ENCODE measurements around the gene TPPP. TPM values are rescaled to one million over a fixed set of nuclear protein-coding genes. Genes with fewer than 3 reads are reported as not detected.

TPPP gene
- total RNA-seq, 1 donor from 2014 or later, result 2.2 TPM

GRCh38 chr5:664343-664993, 28.7 kb downstream of the TPPP start:
- H3K27ac Mint-ChIP-seq (ENCODE audit: unreplicated experiment), result no peak overlapping the region
- peaks cover 9% of the 10 kb centered on the region for H3K36me3 Mint-ChIP-seq (ENCODE audit: low read depth, unreplicated experiment)

DNA sequence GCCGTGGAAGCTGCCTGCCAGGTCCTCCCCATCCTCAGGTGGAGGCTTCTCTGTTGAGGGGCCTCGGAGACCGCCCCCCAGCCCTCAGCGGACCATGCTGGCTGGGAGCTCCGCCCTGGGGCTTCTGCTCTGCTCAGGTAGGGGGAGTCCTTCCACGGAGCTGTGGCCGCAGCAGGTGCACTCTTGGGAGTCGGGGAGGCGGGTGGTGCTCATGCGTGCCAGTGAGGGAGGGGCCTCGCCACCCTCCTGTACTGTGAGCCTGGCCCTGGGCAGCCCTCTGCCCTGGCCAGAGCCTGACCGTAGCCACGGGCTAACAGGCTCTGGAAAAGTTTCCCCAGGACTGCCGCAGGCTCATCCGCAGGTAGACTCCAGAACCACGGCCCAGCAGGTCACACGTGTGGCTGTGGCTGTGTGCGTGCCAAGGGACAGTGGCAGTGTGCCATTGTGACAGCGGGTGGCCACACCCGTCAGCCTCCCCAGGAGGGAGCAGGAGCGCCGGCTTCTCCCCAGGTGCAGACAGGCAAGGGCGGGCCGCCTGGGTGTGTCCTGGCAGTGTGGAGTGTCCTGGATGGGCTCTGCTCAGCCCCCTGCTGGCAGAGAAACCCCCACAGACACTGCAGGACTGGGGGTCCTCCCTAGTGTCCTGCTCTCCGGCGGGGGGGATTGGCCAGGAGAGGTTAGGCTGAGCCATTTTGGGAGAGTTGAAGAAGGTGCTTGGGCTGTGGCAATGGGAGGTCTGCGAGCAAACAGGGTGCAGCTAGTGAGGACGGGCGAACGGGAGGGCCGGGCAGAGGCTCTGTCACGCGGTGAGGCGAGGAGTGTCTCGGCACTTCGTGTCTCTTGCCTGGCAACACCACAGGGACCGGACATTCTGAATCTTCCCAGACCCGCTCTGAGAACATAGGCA, 29.5 kb downstream of the TPPP start:
- Mint-ChIP-seq H3K27me3 (ENCODE audit: low read depth, unreplicated experiment) (no peaks in the 10 kb centered on the region), H3K4me3 (ENCODE audit: unreplicated experiment) (no peak overlapping the region), H3K36me3 (ENCODE audit: low read depth, unreplicated experiment) (peaks cover 9% of the 10 kb centered on the region), H3K9me3 (ENCODE audit: unreplicated experiment) (no peaks in the 10 kb centered on the region), H3K27ac (ENCODE audit: unreplicated experiment) (no peak overlapping the region), H3K4me1 (ENCODE audit: low read depth, unreplicated experiment) (peaks cover 3% of the 10 kb centered on the region)
- no peak for FAIRE-seq
- Histone ChIP-seq H3K4me1 (ENCODE audit: insufficient read depth, low read length) (no peaks in the 10 kb centered on the region), H3K36me3 (ENCODE audit: insufficient read depth, low read length) (no peaks in the 10 kb centered on the region), H3K9ac (ENCODE audit: low read length) (no peak overlapping the region), H3K9me3 (ENCODE audit: insufficient read depth, low read depth, low read length) (peaks cover 2% of the 10 kb centered on the region), H3K27me3 (ENCODE audit: insufficient read depth, low read length) (no peaks in the 10 kb centered on the region), H4K20me1 (ENCODE audit: insufficient read depth, low read length) (no peaks in the 10 kb centered on the region), H2AFZ (ENCODE audit: low read depth, low read length) (no peak overlapping the region), H3K4me3 (ENCODE audit: insufficient read depth, low read depth, low read length) (no peak overlapping the region), H3K79me2 (ENCODE audit: insufficient read depth, low read length) (no peaks in the 10 kb centered on the region), H3K27ac (ENCODE audit: low read depth, low read length) (no peak overlapping the region), H3K4me2 (ENCODE audit: low read length) (no peak overlapping the region)
- no peak for DNase-seq (ENCODE audit: low read depth)
- TF ChIP-seq CTCF (IDR thresholded peaks at IDR 0.05; ENCODE audit: insufficient read depth, low read depth, low read length), result no peak
- no peak for TF ChIP-seq EZH2 (IDR thresholded peaks at IDR 0.05; ENCODE audit: insufficient read depth, low read length)

More at GRCh38 chr5:664343-664993, 28.7 kb downstream of the TPPP start:
- Histone ChIP-seq H3K27ac (ENCODE audit: low read depth, low read length) (no peak overlapping the region), H3K27me3 (ENCODE audit: insufficient read depth, low read length) (no peaks in the 10 kb centered on the region), H3K79me2 (ENCODE audit: insufficient read depth, low read length) (no peaks in the 10 kb centered on the region), H3K36me3 (ENCODE audit: insufficient read depth, low read length) (no peaks in the 10 kb centered on the region), H3K9me3 (ENCODE audit: insufficient read depth, low read depth, low read length) (peaks cover 2% of the 10 kb centered on the region), H3K4me3 (ENCODE audit: insufficient read depth, low read depth, low read length) (no peak overlapping the region), H2AFZ (ENCODE audit: low read depth, low read length) (no peak overlapping the region), H4K20me1 (ENCODE audit: insufficient read depth, low read length) (no peaks in the 10 kb centered on the region), H3K4me2 (ENCODE audit: low read length) (no peak overlapping the region), H3K9ac (ENCODE audit: low read length) (no peak overlapping the region), H3K4me1 (ENCODE audit: insufficient read depth, low read length) (peaks cover 3% of the 10 kb centered on the region)
- no peak overlapping the region for H3K4me3 Mint-ChIP-seq (ENCODE audit: unreplicated experiment)
- DNase-seq (ENCODE audit: low read depth) (no peak), FAIRE-seq (no peak)
- H3K27me3 Mint-ChIP-seq (ENCODE audit: low read depth, unreplicated experiment), result no peaks in the 10 kb centered on the region
- TF ChIP-seq CTCF (IDR thresholded peaks at IDR 0.05; ENCODE audit: insufficient read depth, low read depth, low read length), result no peak
- no peak for TF ChIP-seq EZH2 (IDR thresholded peaks at IDR 0.05; ENCODE audit: insufficient read depth, low read length)
- H3K9me3 Mint-ChIP-seq (ENCODE audit: unreplicated experiment), result no peaks in the 10 kb centered on the region
- no peaks in the 10 kb centered on the region for H3K4me1 Mint-ChIP-seq (ENCODE audit: low read depth, unreplicated experiment)

Measured in astrocyte (in vitro differentiated cells and primary cell).